Measurements from ENCODE around the gene EZH2.

Gene EZH2

GRCh38 chr7:148903504-148903903 lies 19.4 kb upstream of the EZH2 start:
- DNase-seq (ENCODE audit: insufficient read length, low spot score) (no peak), FAIRE-seq (no peak)

DNA sequence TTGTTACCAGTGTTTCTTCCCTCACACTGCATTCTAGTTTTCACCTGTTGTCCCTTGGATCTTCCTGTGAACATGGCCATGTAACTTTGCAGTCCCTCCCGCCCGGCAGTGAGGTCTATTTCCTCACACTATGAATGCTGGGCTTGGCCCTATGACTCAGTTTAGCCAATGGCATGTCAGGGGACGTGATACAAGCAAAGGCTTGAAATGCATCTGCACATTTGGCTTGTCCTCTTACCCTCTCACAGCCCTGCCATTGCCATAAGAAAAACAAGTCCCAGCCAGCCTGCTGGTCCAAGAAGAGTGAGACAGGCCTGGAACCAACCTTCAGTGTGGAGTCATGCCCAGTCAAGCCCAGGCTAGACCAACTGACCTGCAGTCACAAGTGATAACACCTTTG lies 17.1 kb upstream of the EZH2 start:
- FAIRE-seq (no peak), DNase-seq (ENCODE audit: insufficient read length, low spot score) (no peak)

GRCh38 chr7:148898845-148899484 lies 14.9 kb upstream of the EZH2 start:
- FAIRE-seq, result no peak
- no peak for DNase-seq (ENCODE audit: insufficient read length, low spot score)

- FAIRE-seq (no peak), DNase-seq (ENCODE audit: insufficient read length, low spot score) (no peak)
Observed at GRCh38 chr7:148894591-148894990, 10.5 kb upstream of the EZH2 start.

GRCh38 chr7:148893071-148893470 lies 9.0 kb upstream of the EZH2 start:
- FAIRE-seq (no peak), DNase-seq (ENCODE audit: insufficient read length, low spot score) (no peak)

DNA sequence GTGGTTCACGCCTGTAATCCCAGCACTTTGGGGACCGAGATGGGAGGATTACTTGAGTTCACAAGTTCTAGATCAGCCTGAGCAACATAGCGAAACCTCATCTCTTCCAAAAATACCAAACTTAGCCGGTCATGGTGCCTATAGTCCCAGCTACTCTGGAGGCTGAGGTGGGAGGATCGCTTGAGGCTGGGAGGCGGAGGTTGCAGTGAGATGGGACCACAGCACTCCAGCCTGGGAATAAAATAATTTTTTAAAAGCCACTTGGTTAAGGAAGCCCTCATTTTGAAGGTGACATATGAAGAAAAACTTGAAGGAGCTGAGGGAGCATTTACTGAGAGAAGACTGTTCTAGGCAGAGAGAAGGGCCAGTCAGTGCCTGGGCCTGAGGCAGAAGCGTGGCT lies 4.2 kb upstream of the EZH2 start:
- FAIRE-seq, result no peak

DNA sequence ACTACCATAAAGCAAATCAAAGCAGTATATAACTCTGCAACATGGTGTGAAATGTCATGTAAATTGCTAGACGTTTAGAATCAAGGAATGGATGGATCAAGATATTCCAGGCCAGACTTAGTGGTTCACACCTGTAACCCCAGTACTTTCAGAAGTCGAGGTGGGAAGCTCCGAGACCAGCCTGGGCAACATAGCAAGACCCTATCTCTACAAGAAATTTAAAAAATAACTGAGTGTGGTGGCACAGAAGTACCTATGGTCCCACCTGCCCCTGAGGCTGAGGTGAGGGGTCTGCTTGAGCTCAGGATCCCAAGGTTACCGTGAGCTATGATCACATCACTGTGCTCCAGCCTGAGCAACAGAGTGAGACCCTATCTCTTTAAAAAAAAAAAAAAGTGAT lies 2.8 kb upstream of the EZH2 start:
- DNase-seq (ENCODE audit: insufficient read length, low spot score) (no peak), FAIRE-seq (no peak)

More for the DNA sequence above, 4.2 kb upstream of the EZH2 start:
- DNase-seq (ENCODE audit: insufficient read length, low spot score), result no peak

DNA sequence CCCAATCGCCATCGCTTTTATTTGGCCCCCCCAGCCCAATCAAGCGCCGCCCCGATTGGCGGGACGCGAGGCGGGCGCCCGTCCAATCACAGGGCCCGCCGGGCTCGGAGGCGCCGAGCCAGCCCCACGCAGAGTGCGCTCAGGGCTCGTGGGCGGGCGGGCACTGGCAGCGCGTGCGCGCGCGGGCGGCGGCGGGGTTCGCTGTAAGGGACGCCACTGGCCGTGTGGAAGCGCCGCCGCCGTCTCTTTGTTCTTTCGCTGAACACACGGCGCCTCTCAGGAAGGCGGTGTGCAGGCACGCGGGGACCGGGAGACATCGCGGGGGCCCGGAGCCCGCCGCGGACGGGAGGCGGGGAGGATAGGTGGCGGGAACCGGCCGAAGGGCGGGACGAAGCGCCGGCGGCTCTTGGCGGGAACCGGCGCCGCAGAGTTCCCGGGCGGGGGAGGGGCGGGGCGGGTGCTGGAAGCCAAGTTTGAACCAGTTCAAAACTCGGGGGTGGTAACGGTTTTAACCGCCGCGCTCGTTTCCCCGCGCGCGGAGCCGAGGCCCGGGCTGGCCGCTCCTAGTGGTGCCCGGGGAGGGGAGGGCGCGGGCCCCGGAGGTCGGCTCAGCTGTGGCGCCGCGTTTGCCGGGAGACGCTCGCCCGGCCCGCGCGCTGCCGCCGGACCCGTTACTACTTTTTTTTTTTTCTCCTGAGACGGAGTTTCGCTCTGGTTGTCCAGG lies 370 bp upstream of the EZH2 start:
- peak; percentile 88 for FAIRE-seq

GRCh38 chr7:148883266-148884048 lies 634 bp downstream of the EZH2 start:
- FAIRE-seq (no peak), DNase-seq (ENCODE audit: insufficient read length, low spot score) (peak; percentile 38)

More for the DNA sequence above, 370 bp upstream of the EZH2 start:
- DNase-seq (ENCODE audit: insufficient read length, low spot score), result peak; percentile 95

- FAIRE-seq (no peak), DNase-seq (ENCODE audit: insufficient read length, low spot score) (no peak)
Observed at GRCh38 chr7:148882841-148883265, 1.2 kb downstream of the EZH2 start.

- FAIRE-seq (no peak), DNase-seq (ENCODE audit: insufficient read length, low spot score) (no peak)
Observed at GRCh38 chr7:148882192-148882591, 1.9 kb downstream of the EZH2 start.

- no peak for FAIRE-seq
- DNase-seq (ENCODE audit: insufficient read length, low spot score), result no peak
Observed at GRCh38 chr7:148878317-148878716, 5.8 kb downstream of the EZH2 start.

- no peak for FAIRE-seq
- no peak for DNase-seq (ENCODE audit: insufficient read length, low spot score)
Observed at GRCh38 chr7:148877517-148877916, 6.6 kb downstream of the EZH2 start.

GRCh38 chr7:148872188-148872587 lies 11.9 kb downstream of the EZH2 start:
- no peak for FAIRE-seq
- no peak for DNase-seq (ENCODE audit: insufficient read length, low spot score)

DNA sequence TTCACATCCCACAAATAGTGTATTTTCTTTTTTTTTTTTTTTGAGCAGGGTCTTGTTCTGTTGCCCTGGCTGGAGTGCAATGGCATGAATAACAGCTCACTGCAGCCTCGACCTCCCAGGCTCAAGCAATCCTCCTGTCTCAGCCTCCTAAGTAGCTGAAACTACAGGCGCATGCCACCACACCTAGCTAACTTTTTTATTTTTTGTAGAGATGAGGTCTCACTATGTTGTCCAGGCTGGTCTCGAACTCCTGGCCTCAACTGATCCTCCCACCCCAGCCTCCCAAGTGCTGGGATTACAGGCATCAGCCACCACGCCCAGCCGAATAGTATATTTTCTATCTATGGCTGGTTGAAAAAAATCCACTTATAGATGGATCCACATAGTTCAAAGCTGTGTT lies 12.5 kb downstream of the EZH2 start:
- FAIRE-seq (no peak), DNase-seq (ENCODE audit: insufficient read length, low spot score) (no peak)

GRCh38 chr7:148871030-148871429 lies 13.1 kb downstream of the EZH2 start:
- no peak for DNase-seq (ENCODE audit: insufficient read length, low spot score)
- FAIRE-seq, result peak; percentile 4

DNA sequence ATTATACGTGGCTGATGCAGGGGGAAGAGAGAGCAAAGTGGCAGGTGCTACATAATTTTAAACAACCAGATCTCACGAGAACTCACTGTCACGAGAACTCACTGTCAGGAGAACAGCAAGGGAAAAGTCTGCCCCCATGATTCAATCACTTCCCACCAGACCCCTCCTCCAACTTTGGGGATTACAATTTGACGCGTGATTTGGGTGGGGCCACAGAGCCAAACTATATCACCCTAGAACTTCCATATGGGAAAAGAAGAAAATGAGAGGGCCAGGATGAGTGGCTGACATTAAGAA lies 15.8 kb downstream of the EZH2 start:
- DNase-seq (ENCODE audit: insufficient read length, low spot score) (no peak), FAIRE-seq (peak; percentile 31)

- DNase-seq (ENCODE audit: insufficient read length, low spot score), result no peak
- FAIRE-seq, result peak; percentile 75
Observed at GRCh38 chr7:148867596-148868377, 16.3 kb downstream of the EZH2 start.

- FAIRE-seq, result no peak
Observed at GRCh38 chr7:148866362-148866761, 17.7 kb downstream of the EZH2 start.

GRCh38 chr7:148865283-148865682 lies 18.8 kb downstream of the EZH2 start:
- FAIRE-seq (peak; percentile 42), DNase-seq (ENCODE audit: insufficient read length, low spot score) (no peak)

More at GRCh38 chr7:148866362-148866761, 17.7 kb downstream of the EZH2 start:
- DNase-seq (ENCODE audit: insufficient read length, low spot score), result no peak

DNA sequence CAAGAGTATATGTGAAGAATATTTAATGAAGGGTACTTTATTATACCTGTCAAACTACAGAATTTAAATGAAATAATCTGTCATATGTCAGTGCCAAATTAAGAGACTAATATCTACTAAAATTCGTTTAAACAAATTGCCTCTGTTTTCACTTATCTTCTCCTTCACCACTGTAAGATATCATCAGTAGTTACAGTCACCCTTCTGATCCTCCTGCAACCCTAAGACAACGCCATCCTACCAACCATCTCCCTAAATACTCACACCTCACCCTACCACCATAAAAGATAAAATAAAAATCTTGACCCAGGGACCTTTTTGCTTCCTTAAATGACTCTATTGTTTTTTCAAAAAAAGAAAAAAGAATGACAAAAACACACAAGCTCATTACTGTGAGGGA lies 20.8 kb downstream of the EZH2 start:
- DNase-seq (ENCODE audit: insufficient read length, low spot score) (no peak), FAIRE-seq (no peak)
